Measurements from ENCODE around the gene ACTL9.
A peak's percentile ranks its signal among the peaks of the same experiment; 100 is the strongest.

ACTL9 gene

GRCh38 chr19:8684001-8684902 is 14.3 kb downstream of the ACTL9 start:
- DNase-seq (ENCODE audit: low read depth in 2 of 2): no peak

- DNase-seq (ENCODE audit: low read depth in 2 of 2): no peak
Observed at GRCh38 chr19:8682931-8683330, 15.7 kb downstream of the ACTL9 start.

- DNase-seq (ENCODE audit: low read depth in 2 of 2): no peak
Observed at GRCh38 chr19:8682472-8682871, 16.1 kb downstream of the ACTL9 start.

DNA sequence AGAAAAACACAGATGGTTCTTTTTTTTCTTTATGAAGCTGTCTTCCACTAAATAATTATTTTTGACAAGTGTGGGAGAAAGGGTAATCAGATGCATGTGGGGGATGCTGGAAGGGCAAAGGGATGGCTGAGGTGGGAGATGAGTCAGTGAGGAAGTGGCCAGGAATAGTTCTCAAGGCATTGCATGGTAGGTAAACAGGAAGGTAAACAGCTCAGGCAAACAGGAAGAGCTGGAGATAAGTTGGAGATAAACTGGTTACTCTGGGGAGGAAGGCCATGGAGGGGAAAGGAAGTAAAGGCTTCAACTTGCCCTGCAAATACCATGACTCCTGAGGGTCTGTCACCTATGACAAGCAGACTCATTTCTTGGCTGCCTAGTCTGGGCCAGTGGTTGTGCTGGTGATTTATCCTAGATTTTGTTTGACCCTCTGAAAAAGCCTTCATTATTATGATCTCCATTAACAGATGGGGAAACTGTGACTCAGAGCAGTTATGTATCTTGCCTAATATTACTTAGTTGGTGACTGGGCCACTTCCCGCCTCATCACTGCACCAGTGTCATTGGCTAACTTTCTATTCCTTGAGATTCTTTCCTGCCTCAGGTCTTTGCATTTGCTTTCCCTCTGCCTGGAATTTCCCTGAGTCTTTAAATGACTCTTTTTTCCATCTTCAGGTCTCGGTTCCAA is 17.1 kb downstream of the ACTL9 start:
- no peak for DNase-seq (ENCODE audit: low read depth in 2 of 2)

GRCh38 chr19:8680676-8681344 is 17.8 kb downstream of the ACTL9 start:
- DNase-seq (ENCODE audit: low read depth in 2 of 2): no peak

GRCh38 chr19:8678244-8678807 is 20.3 kb downstream of the ACTL9 start:
- DNase-seq (ENCODE audit: low read depth in 2 of 2): no peak

DNA sequence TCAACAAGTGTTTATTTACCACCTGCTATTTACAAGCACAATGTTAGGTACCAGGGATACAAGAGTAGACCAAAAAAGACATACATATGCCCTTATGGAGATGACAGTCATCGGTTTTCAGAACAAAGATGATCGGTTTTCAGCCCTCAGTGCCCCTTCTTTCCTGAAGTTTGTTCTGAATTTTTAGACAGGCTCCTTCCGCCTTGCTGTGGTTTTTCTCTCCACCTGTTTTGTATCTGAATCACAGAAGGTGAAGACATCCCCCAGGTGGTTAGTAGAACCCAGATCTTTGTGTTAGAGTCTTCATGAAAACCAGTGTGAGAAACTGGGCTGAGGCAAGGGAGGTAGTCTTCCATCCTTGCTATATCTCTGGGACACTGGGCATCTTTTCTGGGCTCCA is 23.5 kb downstream of the ACTL9 start:
- no peak for DNase-seq (ENCODE audit: low read depth in 2 of 2)

GRCh38 chr19:8673276-8673891 is 25.2 kb downstream of the ACTL9 start:
- no peak for DNase-seq (ENCODE audit: low read depth in 2 of 2)

- DNase-seq (ENCODE audit: low read depth in 2 of 2): no peak
Observed at GRCh38 chr19:8666814-8667405, 31.7 kb downstream of the ACTL9 start.

DNA sequence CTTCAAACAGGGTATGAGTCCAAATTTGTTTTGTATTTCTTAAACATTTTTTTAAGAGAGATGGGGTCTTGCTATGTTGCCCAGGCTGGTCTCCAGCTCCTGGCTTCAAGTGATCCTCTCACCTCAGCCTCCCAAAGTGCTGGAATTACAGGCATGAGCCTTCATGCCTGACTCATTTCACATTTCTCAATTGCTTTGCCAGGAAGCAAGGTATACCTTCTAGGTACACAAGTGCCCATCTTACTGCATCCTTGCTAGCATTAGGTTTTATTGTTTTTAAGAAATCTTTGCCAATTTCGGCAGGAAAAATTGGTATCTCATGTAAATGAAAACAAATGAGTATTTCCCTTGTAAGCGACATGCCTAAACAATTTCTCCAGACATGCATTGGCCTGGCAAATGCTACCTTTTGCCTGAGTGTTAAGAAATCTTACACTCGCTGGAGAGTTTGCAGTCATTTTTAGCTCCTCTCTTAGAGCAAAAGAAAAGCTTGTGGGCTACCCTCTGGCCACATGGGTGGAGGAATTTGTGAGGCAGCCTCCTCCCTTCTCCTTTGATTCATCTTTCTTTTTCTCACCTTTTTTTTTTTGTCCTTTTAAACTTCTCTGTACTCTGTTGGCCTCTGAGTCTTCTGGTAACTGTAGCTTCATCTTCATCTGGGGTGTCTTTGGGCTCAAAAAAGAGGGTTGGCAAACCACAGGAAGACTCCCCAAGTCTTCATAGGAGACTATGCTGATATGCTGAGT is 33.0 kb downstream of the ACTL9 start:
- DNase-seq (ENCODE audit: low read depth in 2 of 2): no peak

DNA sequence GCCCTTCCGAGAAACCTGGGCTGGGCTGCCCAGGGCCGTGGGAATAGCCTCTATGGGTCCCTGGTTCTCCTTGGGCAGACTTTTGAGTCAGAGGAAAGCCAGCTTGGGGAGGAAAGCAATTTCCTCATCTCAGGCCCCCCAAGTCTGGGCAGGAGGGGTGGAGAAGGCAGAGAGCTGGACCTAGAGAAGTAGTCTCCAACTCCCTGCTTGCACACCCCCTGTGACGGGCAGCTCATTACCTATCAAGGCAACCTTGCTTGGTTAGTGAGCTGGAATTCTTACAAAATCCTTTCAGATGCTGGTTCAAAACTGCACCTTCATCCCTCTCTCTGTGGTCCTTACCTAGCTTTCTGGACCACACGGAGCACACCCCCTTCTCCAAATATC is 33.9 kb downstream of the ACTL9 start:
- DNase-seq (ENCODE audit: low read depth in 2 of 2): no peak

DNA sequence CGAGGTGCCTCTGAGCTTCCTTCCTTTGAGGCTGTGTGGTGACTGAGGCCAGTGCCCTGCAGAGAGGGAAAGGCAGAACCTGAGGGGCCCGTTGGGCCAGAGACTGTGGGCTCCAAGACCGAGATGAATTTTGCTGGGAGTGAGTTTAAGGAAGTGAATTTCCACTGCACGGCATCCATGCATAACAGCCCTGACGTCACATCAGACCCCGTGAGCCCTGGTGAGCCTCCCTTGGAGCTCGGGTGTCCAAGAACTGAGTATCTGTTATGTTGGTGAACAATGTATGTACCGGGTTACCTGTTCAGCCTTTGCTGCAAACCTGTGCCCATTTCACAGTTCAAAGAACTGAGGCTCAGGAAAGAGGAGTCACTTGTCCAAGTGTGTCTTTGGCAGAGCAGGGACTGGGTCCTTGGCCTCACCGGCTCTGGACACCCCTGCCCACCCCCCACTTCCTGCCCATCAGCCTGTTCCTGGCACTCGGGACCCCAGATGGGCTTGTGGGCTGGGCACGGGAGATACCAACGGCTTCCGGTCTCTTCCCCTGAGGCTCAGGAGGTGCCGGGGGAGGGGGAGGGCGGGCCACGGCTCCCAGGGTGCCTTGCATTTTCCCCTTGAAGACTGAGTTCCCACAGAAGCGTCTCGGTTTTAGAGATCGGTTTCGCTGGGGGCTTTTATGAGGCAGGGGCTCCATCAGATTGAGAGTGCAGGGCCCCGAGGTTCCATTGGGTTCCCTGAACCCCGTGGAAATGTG is 34.5 kb downstream of the ACTL9 start:
- DNase-seq (ENCODE audit: low read depth in 2 of 2): no peak

DNA sequence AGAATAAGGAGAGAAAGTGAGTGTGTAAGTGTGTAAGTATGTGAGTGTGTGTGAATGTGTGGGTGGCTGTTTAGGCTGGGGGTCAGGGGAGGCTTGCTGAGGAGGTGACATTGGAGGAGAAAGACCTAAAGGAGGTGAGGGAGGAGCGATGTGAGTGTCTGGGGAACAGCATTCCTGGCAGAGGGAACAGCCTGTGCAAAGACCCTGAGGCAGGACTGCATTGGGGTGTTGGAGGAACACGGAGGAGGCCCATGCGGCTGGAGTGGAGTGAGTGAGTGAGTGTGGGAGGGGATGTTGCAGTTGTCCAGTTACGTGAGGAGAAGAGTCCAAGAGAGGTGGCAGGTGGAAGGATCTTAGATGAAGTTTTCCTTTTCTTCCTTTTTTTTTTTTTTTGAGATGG is 36.3 kb downstream of the ACTL9 start:
- DNase-seq (ENCODE audit: low read depth in 2 of 2): no peak

DNA sequence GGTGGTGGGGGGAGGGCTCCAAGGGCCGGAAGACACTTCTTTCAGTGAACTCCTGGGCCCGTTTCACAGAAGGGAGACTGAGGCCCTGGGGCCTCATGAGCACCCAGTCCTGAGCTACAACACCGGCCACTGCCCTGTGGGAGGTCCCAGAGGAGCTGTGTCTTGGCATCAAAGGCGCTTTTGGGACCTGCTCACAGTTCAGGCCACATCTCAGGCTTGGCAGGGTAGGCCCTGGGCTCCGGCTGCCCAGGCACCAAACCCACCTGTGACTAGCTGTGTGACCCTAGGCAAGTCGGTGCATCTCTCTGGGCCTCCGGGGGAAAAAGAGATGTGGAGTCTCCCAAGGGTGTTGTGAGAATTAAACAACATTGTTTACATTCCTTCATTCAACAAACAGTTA is 38.7 kb downstream of the ACTL9 start:
- no peak for DNase-seq (ENCODE audit: low read depth in 2 of 2)

GRCh38 chr19:8657869-8658268 is 40.7 kb downstream of the ACTL9 start:
- DNase-seq (ENCODE audit: low read depth in 2 of 2): no peak

DNA sequence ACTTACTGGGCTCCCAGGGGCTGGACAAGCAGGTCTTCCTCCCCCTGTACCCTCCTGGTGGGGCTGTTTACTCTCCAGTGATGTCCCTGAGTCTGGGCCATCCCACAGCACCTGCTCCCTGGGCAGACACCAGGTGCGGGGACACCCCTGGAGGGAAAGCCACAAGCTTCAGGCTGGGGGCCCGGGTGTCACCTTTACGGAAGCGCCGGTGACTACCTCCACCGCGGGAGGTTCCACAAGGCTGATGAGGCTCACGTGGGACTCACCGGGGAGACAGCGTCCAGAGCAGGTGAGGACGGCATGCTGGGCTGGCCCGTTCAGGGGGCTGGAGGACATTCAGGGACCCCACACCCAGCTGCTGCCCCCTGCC is 43.3 kb downstream of the ACTL9 start:
- DNase-seq (ENCODE audit: low read depth in 2 of 2): peak in 1 of 2 donors; percentile 16

- DNase-seq (ENCODE audit: low read depth in 2 of 2): peak; percentile 47 to 51
Observed at GRCh38 chr19:8654591-8655339, 43.8 kb downstream of the ACTL9 start.

- DNase-seq (ENCODE audit: low read depth in 2 of 2): no peak
Observed at GRCh38 chr19:8648240-8648639, 50.4 kb downstream of the ACTL9 start.
